Smooth muscle cell (in vitro differentiated cells): Measurements from ENCODE around the gene COL4A2. TPM values are rescaled to one million over a fixed set of nuclear protein-coding genes. Genes with fewer than 3 reads are reported as not detected.

ENCODE experiments used
- DNase-seq: peaks from one replicate; lab custom pipeline; 2025; ENCODE audit not compliant: unreplicated experiment; lab: John Stamatoyannopoulos, UW
- H2AFZ ChIP-seq: fragments of 200-600 bp; sonication (generic); 2 replicates; pipeline ENCODE4 v1.6.0; 2016; ENCODE audit warnings: antibody characterized with exemption, low read depth, mild to moderate bottlenecking
- H3F3A ChIP-seq: fragments of 200-600 bp; sonication (generic); 2 replicates; pipeline ENCODE4 v1.6.0; 2017; ENCODE audit warnings: antibody characterized with exemption, low read depth
- H3K27ac ChIP-seq: fragments of 200-600 bp; sonication (generic); 2 replicates; pipeline ENCODE4 v1.5.1; 2016; ENCODE audit warnings: low read depth, mild to moderate bottlenecking
- H3K27me3 ChIP-seq: fragments of 200-600 bp; sonication (generic); 2 replicates; pipeline ENCODE4 v1.6.1; 2016; ENCODE audit warnings: low read depth, mild to moderate bottlenecking
- H3K36me3 ChIP-seq: fragments of 200-600 bp; sonication (generic); 2 replicates; pipeline ENCODE4 v1.5.1; 2016; ENCODE audit warnings: low read depth
- H3K4me1 ChIP-seq: fragments of 200-600 bp; sonication (generic); 2 replicates; pipeline ENCODE4 v1.5.1; 2016; ENCODE audit warnings: low read depth
- H3K4me2 ChIP-seq: fragments of 200-600 bp; sonication (generic); 2 replicates; pipeline ENCODE4 v1.6.0; 2016; ENCODE audit warnings: mild to moderate bottlenecking
- H3K4me3 ChIP-seq: fragments of 200-600 bp; sonication (generic); 2 replicates; pipeline ENCODE4 v1.5.1; 2016; ENCODE audit warnings: mild to moderate bottlenecking
- H3K79me2 ChIP-seq: fragments of 200-600 bp; sonication (generic); 2 replicates; pipeline ENCODE4 v1.6.0; 2016; ENCODE audit warnings: low read depth, mild to moderate bottlenecking
- H3K9ac ChIP-seq: fragments of 200-600 bp; sonication (generic); 2 replicates; pipeline ENCODE4 v1.6.0; 2016; ENCODE audit warnings: low read depth
- H3K9me3 ChIP-seq: fragments of 200-600 bp; sonication (generic); replicated peaks from 2 replicates; pipeline ENCODE4 v1.5.1; 2016; ENCODE audit warnings: low read depth
- H4K20me1 ChIP-seq: fragments of 200-600 bp; sonication (generic); 2 replicates; pipeline ENCODE4 v1.6.0; 2016; ENCODE audit warnings: low read depth
- WGBS: methylation state at CpG from one replicate; pipeline ENCODE4 v1.1.7; 2016; ENCODE audit warnings: low lambda C conversion rate; 5-methylcytosine and 5-hydroxymethylcytosine counted together
- polyA plus RNA-seq: library from polyadenylated mRNA; unstranded; fragments of >200 nt; fragmentation: Nextera tagmentation; extraction: Ambion mirVana; gene quantifications from 2 replicates; pipeline ENCODE4 v1.2.1, GENCODE V29; 2016
- total RNA-seq: library from RNA; depleted of rRNA; stranded (reverse); fragments of >200 nt; gene quantifications from 2 replicates; pipeline ENCODE4 v1.2.3, GENCODE V29; 2014
- TF ChIP-seq, protein P1 (sequence below): fragments of 200-600 bp; sonication (generic); IDR thresholded peaks from 2 replicates; pipeline ENCODE4 v1.5.1; 2017; ENCODE audit warnings: borderline replicate concordance, mild to moderate bottlenecking, antibody characterized with exemption; ENCODE audit not compliant: insufficient read depth, poor library complexity, severe bottlenecking

Gene COL4A2
- total and polyA plus RNA-seq, 2 experiments from 2014 or later: 1,456 to 2,786 TPM

DNA sequence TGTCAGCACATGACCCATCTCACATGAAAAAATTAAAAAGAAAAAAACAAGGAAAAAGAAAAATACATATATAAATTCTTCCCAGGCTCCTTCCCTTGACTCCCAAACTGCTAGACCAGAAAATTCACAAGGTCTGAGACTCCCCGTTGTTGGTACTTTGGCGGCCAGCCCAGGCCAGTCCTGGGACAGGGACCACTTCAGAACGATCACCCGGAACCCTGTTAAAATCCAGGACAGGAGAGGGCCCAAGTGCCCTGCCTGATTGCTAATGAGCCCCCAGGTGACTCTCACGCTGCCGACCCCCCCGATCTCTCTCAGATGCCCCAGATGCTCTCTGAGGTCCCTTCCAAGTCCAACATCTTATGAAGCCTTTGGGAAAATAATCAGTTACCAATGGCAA lies 107.2 kb downstream of the COL4A2 start:
- TF ChIP-seq, protein P1, sequence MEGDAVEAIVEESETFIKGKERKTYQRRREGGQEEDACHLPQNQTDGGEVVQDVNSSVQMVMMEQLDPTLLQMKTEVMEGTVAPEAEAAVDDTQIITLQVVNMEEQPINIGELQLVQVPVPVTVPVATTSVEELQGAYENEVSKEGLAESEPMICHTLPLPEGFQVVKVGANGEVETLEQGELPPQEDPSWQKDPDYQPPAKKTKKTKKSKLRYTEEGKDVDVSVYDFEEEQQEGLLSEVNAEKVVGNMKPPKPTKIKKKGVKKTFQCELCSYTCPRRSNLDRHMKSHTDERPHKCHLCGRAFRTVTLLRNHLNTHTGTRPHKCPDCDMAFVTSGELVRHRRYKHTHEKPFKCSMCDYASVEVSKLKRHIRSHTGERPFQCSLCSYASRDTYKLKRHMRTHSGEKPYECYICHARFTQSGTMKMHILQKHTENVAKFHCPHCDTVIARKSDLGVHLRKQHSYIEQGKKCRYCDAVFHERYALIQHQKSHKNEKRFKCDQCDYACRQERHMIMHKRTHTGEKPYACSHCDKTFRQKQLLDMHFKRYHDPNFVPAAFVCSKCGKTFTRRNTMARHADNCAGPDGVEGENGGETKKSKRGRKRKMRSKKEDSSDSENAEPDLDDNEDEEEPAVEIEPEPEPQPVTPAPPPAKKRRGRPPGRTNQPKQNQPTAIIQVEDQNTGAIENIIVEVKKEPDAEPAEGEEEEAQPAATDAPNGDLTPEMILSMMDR: no peak
- Histone ChIP-seq H3K9ac (peak overlapping the region; percentile 36), H3K36me3 (no peaks in the 10 kb centered on the region), H3K27me3 (no peaks in the 10 kb centered on the region), H3K4me1 (peaks cover 36% of the 10 kb centered on the region), H3K27ac (peak overlapping the region; percentile 92), H4K20me1 (no peaks in the 10 kb centered on the region), H3K4me3 (no peak overlapping the region), H3F3A (peaks cover 88% of the 10 kb centered on the region), H3K79me2 (peaks cover 65% of the 10 kb centered on the region), H3K4me2 (no peak overlapping the region), H3K9me3 (no peaks in the 10 kb centered on the region), H2AFZ (no peak overlapping the region)
- 92% methylated on average over 7 of the region's 7 CpGs for WGBS
- no peak for DNase-seq

GRCh38 chr13:110414931-110415330 lies 107.8 kb downstream of the COL4A2 start:
- WGBS: 57% methylated on average over 2 of the region's 2 CpGs
- Histone ChIP-seq H3K4me3 (no peak overlapping the region), H3F3A (peaks cover 91% of the 10 kb centered on the region), H3K4me2 (no peak overlapping the region), H3K36me3 (no peaks in the 10 kb centered on the region), H3K27me3 (no peaks in the 10 kb centered on the region), H2AFZ (no peak overlapping the region), H3K9ac (peak overlapping the region; percentile 36), H3K4me1 (peaks cover 33% of the 10 kb centered on the region), H3K27ac (peak overlapping the region; percentile 92), H3K9me3 (no peaks in the 10 kb centered on the region), H4K20me1 (no peaks in the 10 kb centered on the region), H3K79me2 (peaks cover 66% of the 10 kb centered on the region)
- DNase-seq: no peak
- TF ChIP-seq, protein P1: no peak

DNA sequence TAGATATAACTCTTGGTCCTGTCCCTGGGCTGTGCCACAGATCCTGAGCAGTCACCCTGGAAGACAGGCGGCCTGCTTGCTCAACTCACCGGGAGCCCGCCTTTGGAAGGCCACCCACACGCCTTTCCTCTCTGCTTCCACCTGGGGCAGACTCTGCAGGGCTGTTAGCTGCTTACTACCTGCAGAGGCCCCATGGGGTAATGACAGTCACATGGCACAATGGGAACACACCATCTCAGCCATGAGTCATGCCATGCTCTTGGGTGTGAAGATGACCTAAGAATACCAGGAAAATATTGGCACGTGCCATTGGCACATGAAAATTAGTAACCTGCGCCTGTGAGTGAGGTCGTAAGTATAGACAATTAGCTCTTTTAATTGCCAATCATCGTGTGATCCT lies 108.6 kb downstream of the COL4A2 start:
- H3K79me2 ChIP-seq: peaks cover 59% of the 10 kb centered on the region
- H4K20me1 ChIP-seq: no peaks in the 10 kb centered on the region
- no peak overlapping the region for H2AFZ ChIP-seq
- peak overlapping the region; percentile 37 for H3K4me2 ChIP-seq
- TF ChIP-seq, protein P1: no peak
- peak overlapping the region; percentile 92 for H3K27ac ChIP-seq
- DNase-seq: no peak
- 69% methylated on average over 8 of the region's 8 CpGs for WGBS
- H3F3A ChIP-seq: peaks cover 88% of the 10 kb centered on the region
- H3K9ac ChIP-seq: no peak overlapping the region
- no peaks in the 10 kb centered on the region for H3K36me3 ChIP-seq
- no peaks in the 10 kb centered on the region for H3K27me3 ChIP-seq
- H3K4me3 ChIP-seq: no peak overlapping the region
- peaks cover 29% of the 10 kb centered on the region for H3K4me1 ChIP-seq
- no peaks in the 10 kb centered on the region for H3K9me3 ChIP-seq
